ENCODE data around the gene TMED5.
"Not testable (repeated sequence)": the region's sequence is repeated elsewhere in the genome, so short reads cannot be mapped to it uniquely, and the experiment has no call there.

The TMED5 gene

GRCh38 chr1:93171549-93172034 lies 8.6 kb downstream of the TMED5 start:
- DNase-seq (ENCODE audit: low read depth), result no peak

GRCh38 chr1:93170141-93170678 lies 10.0 kb downstream of the TMED5 start:
- DNase-seq (ENCODE audit: low read depth), result not testable (repeated sequence)

- no peak for DNase-seq (ENCODE audit: low read depth)
Measured at GRCh38 chr1:93167006-93167405, 13.2 kb downstream of the TMED5 start.

- DNase-seq (ENCODE audit: low read depth), result not testable (repeated sequence)
Measured at GRCh38 chr1:93165895-93166294, 14.3 kb downstream of the TMED5 start.

GRCh38 chr1:93164816-93165215 lies 15.4 kb downstream of the TMED5 start:
- no peak for DNase-seq (ENCODE audit: low read depth)

- not testable (repeated sequence) for DNase-seq (ENCODE audit: low read depth)
Measured at GRCh38 chr1:93163314-93163713, 16.9 kb downstream of the TMED5 start.

GRCh38 chr1:93159337-93159736 lies 20.9 kb downstream of the TMED5 start:
- DNase-seq (ENCODE audit: low read depth), result no peak

GRCh38 chr1:93155335-93155734 lies 24.9 kb downstream of the TMED5 start:
- DNase-seq (ENCODE audit: low read depth), result no peak

- no peak for DNase-seq (ENCODE audit: low read depth)
Measured at GRCh38 chr1:93154898-93155297, 25.3 kb downstream of the TMED5 start.

GRCh38 chr1:93152835-93153234 lies 27.4 kb downstream of the TMED5 start:
- no peak for DNase-seq (ENCODE audit: low read depth)

GRCh38 chr1:93151474-93151873 lies 28.7 kb downstream of the TMED5 start:
- no peak for DNase-seq (ENCODE audit: low read depth)

- DNase-seq (ENCODE audit: low read depth), result no peak
Measured at GRCh38 chr1:93150729-93151128, 29.5 kb downstream of the TMED5 start.

GRCh38 chr1:93148001-93148400 lies 32.2 kb downstream of the TMED5 start:
- no peak for DNase-seq (ENCODE audit: low read depth)

- no peak for DNase-seq (ENCODE audit: low read depth)
Measured at GRCh38 chr1:93143769-93144168, 36.4 kb downstream of the TMED5 start.

- DNase-seq (ENCODE audit: low read depth), result no peak
Measured at GRCh38 chr1:93143136-93143535, 37.1 kb downstream of the TMED5 start.

GRCh38 chr1:93142161-93142560 lies 38.1 kb downstream of the TMED5 start:
- DNase-seq (ENCODE audit: low read depth), result no peak

- DNase-seq (ENCODE audit: low read depth), result no peak
Measured at GRCh38 chr1:93140106-93140505, 40.1 kb downstream of the TMED5 start.

- no peak for DNase-seq (ENCODE audit: low read depth)
Measured at GRCh38 chr1:93137604-93138292, 42.5 kb downstream of the TMED5 start.

GRCh38 chr1:93136445-93136844 lies 43.8 kb downstream of the TMED5 start:
- DNase-seq (ENCODE audit: low read depth), result no peak

GRCh38 chr1:93132638-93133037 lies 47.6 kb downstream of the TMED5 start:
- no peak for DNase-seq (ENCODE audit: low read depth)

GRCh38 chr1:93129507-93130099 lies 50.6 kb downstream of the TMED5 start:
- DNase-seq (ENCODE audit: low read depth), result no peak

GRCh38 chr1:93124556-93125355 lies 55.5 kb downstream of the TMED5 start:
- DNase-seq (ENCODE audit: low read depth), result no peak

Measured in activated T-helper 9 cell treated with anti-CD3 and anti-CD28 coated beads, Interleukin-2, amount 50 U/mL, for 16 hours (primary cell).